ENCODE measurements around the gene LRFN3.
"Not testable (repeated sequence)": the region's sequence is repeated elsewhere in the genome, so short reads cannot be mapped to it uniquely, and the experiment has no call there.

The LRFN3 gene

GRCh38 chr19:35978271-35978670, 42.1 kb downstream of the LRFN3 start:
- no peak for DNase-seq

- no peak for DNase-seq
Observed at GRCh38 chr19:35978832-35979365, 42.7 kb downstream of the LRFN3 start.

GRCh38 chr19:35980997-35981396, 44.8 kb downstream of the LRFN3 start:
- DNase-seq = not testable (repeated sequence)

- DNase-seq = no peak
Observed at GRCh38 chr19:35983177-35983576, 47.0 kb downstream of the LRFN3 start.

- DNase-seq = no peak
Observed at GRCh38 chr19:35986111-35986510, 49.9 kb downstream of the LRFN3 start.

- no peak for DNase-seq
Observed at GRCh38 chr19:35986664-35987570, 50.7 kb downstream of the LRFN3 start.

GRCh38 chr19:35987571-35987896, 51.4 kb downstream of the LRFN3 start:
- no peak for DNase-seq

- no peak for DNase-seq
Observed at GRCh38 chr19:35988824-35989223, 52.6 kb downstream of the LRFN3 start.

- DNase-seq = no peak
Observed at GRCh38 chr19:35990156-35990555, 54.0 kb downstream of the LRFN3 start.

GRCh38 chr19:35990771-35991730, 54.9 kb downstream of the LRFN3 start:
- DNase-seq = no peak

GRCh38 chr19:35991731-35992450, 55.7 kb downstream of the LRFN3 start:
- no peak for DNase-seq

- DNase-seq = no peak
Observed at GRCh38 chr19:35992907-35993765, 57.0 kb downstream of the LRFN3 start.

GRCh38 chr19:35993923-35994598, 57.9 kb downstream of the LRFN3 start:
- DNase-seq = no peak
